Sciatic nerve (tissue), 1 donor: ENCODE results near the gene MAGIX. TPM values are rescaled to one million over a fixed set of nuclear protein-coding genes. Genes with fewer than 3 reads are reported as not detected.

Experiments
- total RNA-seq: library from RNA; stranded (reverse); fragmentation: NEBNext Ultra II Directional; extraction: Animal tissue kit (Norgen Biotek cat#: 25700); gene quantifications from one replicate; pipeline ENCODE4 v1.2.1, GENCODE V29; 2021
- donor health status: DM: no; HTN: no; CAD: no.

Gene MAGIX
- total RNA-seq, 1 donor from 2014 or later, result 1.0 TPM

Other genes starting within 250 kb of the MAGIX start
- gene PIM2, start 243.7 kb upstream of the MAGIX start, total RNA-seq, result 10.8 TPM
- gene OTUD5, start 205.2 kb upstream of the MAGIX start, total RNA-seq, result 50.5 TPM
- 2.5 TPM for gene KCND1, start 190.9 kb upstream of the MAGIX start, total RNA-seq
- gene GRIPAP1, start 160.5 kb upstream of the MAGIX start, total RNA-seq, result 53.5 TPM
- 69.0 TPM for gene TFE3, start 119.4 kb upstream of the MAGIX start, total RNA-seq
- gene CCDC120, start 103.8 kb upstream of the MAGIX start, total RNA-seq, result 7.9 TPM
- 29.6 TPM for gene PRAF2, start 88.8 kb upstream of the MAGIX start, total RNA-seq
- 70.9 TPM for gene WDR45, start 82.9 kb upstream of the MAGIX start, total RNA-seq
- 20.5 TPM for gene GPKOW, start 39.0 kb upstream of the MAGIX start, total RNA-seq
- gene PLP2, start 9.1 kb downstream of the MAGIX start, total RNA-seq, result 103 TPM
- 9.9 TPM for gene PRICKLE3, start 23.6 kb downstream of the MAGIX start, total RNA-seq
- gene SYP, start 37.4 kb downstream of the MAGIX start, total RNA-seq, result 4.2 TPM
- 0.22 TPM for gene CACNA1F, start 70.6 kb downstream of the MAGIX start, total RNA-seq
- gene CCDC22, start 72.7 kb downstream of the MAGIX start, total RNA-seq, result 12.3 TPM
- gene FOXP3, start 102.0 kb downstream of the MAGIX start, total RNA-seq, result 0.13 TPM
- gene PPP1R3F, start 107.0 kb downstream of the MAGIX start, total RNA-seq, result 9.9 TPM
- gene GAGE10, start 140.9 kb downstream of the MAGIX start, total RNA-seq, result not detected
- not detected for gene GAGE12J, start 159.3 kb downstream of the MAGIX start, total RNA-seq
- not detected for gene GAGE13, start 168.8 kb downstream of the MAGIX start, total RNA-seq